HL-60 (cell line): ENCODE results near the gene SPATA24.
"Not testable (repeated sequence)": the region's sequence is repeated elsewhere in the genome, so short reads cannot be mapped to it uniquely, and the experiment has no call there.

Experiments
- DNase-seq, 2 experiments: peaks; one replicate each; pipeline ENCODE4 v3.0.0-alpha.2; 2010 to 2020; ENCODE audit warnings: low read depth in 1 of 2, low spot score in 1 of 2
- H3K27ac ChIP-seq: fragments of 250-450 bp; sonication (Bioruptor Pico); replicated peaks from 2 replicates; pipeline ENCODE4 v1.5.1; 2020; ENCODE audit warnings: mild to moderate bottlenecking, moderate library complexity
- H3K27me3 ChIP-seq: fragments of 250-450 bp; sonication (Bioruptor Pico); 2 replicates; pipeline ENCODE4 v1.5.1; 2021; ENCODE audit warnings: mild to moderate bottlenecking, moderate library complexity; ENCODE audit not compliant: insufficient read depth, poor library complexity, severe bottlenecking
- H3K4me3 ChIP-seq: replicated peaks from 2 replicates; pipeline ENCODE4 v1.5.1; 2011; ENCODE audit warnings: mild to moderate bottlenecking, control low read depth, low read length; ENCODE audit not compliant: insufficient read depth
- CTCF ChIP-seq: IDR thresholded peaks from one replicate; pipeline ENCODE4 v1.5.1; 2011; ENCODE audit warnings: low read length, control low read depth, inconsistent platforms; ENCODE audit not compliant: insufficient read depth
- GABPA ChIP-seq: IDR thresholded peaks from 2 replicates; pipeline ENCODE4 v1.6.1; 2012; ENCODE audit warnings: low read depth
- POLR2AphosphoS5 ChIP-seq: IDR thresholded peaks from 2 replicates; pipeline ENCODE4 v1.6.1; 2012; ENCODE audit warnings: low read depth
- REST ChIP-seq: IDR thresholded peaks from 2 replicates; pipeline ENCODE4 v1.6.1; 2012; ENCODE audit warnings: low read depth; ENCODE audit not compliant: insufficient replicate concordance
- SPI1 ChIP-seq: IDR thresholded peaks from 2 replicates; pipeline ENCODE4 v1.6.1; 2012; ENCODE audit warnings: low read depth, mild to moderate bottlenecking, borderline replicate concordance

SPATA24 gene

GRCh38 chr5:139354186-139354585, 49.7 kb downstream of the SPATA24 start:
- Histone ChIP-seq H3K4me3 (no peak overlapping the region), H3K27ac (no peak overlapping the region), H3K27me3 (no peaks in the 10 kb centered on the region)
- no peak for TF ChIP-seq SPI1
- TF ChIP-seq POLR2AphosphoS5: no peak
- TF ChIP-seq CTCF: no peak
- no peak for TF ChIP-seq GABPA
- no peak for TF ChIP-seq REST
- DNase-seq: no peak

GRCh38 chr5:139347863-139348262, 56.0 kb downstream of the SPATA24 start:
- not testable (repeated sequence) for H3K27me3 ChIP-seq

More at GRCh38 chr5:139347863-139348262, 56.0 kb downstream of the SPATA24 start:
- not testable (repeated sequence) for H3K4me3 ChIP-seq, H3K27ac ChIP-seq, DNase-seq
